Measurements from ENCODE around the gene ABCA1. TPM values are rescaled to one million over a fixed set of nuclear protein-coding genes. Genes with fewer than 3 reads are reported as not detected.
"Not testable (repeated sequence)": the region's sequence is repeated elsewhere in the genome, so short reads cannot be mapped to it uniquely, and the experiment has no call there.

The ABCA1 gene, protein sequence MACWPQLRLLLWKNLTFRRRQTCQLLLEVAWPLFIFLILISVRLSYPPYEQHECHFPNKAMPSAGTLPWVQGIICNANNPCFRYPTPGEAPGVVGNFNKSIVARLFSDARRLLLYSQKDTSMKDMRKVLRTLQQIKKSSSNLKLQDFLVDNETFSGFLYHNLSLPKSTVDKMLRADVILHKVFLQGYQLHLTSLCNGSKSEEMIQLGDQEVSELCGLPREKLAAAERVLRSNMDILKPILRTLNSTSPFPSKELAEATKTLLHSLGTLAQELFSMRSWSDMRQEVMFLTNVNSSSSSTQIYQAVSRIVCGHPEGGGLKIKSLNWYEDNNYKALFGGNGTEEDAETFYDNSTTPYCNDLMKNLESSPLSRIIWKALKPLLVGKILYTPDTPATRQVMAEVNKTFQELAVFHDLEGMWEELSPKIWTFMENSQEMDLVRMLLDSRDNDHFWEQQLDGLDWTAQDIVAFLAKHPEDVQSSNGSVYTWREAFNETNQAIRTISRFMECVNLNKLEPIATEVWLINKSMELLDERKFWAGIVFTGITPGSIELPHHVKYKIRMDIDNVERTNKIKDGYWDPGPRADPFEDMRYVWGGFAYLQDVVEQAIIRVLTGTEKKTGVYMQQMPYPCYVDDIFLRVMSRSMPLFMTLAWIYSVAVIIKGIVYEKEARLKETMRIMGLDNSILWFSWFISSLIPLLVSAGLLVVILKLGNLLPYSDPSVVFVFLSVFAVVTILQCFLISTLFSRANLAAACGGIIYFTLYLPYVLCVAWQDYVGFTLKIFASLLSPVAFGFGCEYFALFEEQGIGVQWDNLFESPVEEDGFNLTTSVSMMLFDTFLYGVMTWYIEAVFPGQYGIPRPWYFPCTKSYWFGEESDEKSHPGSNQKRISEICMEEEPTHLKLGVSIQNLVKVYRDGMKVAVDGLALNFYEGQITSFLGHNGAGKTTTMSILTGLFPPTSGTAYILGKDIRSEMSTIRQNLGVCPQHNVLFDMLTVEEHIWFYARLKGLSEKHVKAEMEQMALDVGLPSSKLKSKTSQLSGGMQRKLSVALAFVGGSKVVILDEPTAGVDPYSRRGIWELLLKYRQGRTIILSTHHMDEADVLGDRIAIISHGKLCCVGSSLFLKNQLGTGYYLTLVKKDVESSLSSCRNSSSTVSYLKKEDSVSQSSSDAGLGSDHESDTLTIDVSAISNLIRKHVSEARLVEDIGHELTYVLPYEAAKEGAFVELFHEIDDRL (N-terminal part only)
- total RNA-seq, result 36.5 and 45.9 TPM in 2 replicates

DNA sequence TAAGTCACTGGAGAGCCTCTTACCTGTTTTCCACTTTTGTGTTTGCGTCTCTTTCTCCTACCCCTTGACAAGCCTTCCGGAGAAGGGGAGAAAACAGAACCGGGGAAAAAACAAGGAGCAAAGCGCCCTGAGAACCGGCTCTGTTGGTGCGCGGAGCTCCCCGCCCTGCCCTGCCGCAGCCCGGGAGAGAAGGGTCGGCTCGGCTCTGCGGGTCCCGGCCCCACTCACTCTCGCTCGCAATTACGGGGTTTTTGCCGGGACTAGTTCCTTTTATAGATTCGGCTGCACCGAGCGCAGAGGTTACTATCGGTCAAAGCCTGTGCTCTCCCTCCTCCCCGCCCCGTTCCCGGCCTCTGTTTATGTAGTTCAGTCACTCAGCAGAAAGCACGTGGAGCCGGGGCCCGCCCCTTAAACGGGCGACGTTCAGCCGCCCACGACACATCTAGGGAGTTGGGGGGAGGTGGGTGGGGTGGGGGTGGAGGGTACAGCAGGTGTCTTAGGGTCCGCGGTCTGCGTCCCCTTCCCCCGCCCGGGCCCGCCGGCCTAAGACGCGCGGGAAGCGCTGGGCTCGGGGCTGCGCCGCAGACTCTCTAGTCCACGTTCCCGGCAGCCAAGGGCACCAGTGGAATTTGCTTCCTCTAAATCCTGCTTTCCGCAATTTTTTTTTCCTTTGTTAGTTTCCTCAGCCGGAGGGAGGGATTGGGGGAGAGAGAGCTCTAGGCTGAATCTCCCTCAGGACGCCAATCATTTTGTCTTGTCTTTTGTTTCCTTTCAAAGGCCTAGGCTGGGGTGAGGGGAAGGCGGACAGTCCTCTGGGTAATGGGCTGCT lies at the start of gene ABCA1:
Gene ABCA1 (minus strand): TSS at position 244 of the 829 bp plus-strand sequence. CDS start 24,476 bp downstream, outside the sequence.
- no peak for DNase-seq (ENCODE audit: extremely low read depth, low read depth, low spot score)

GRCh38 chr9:104977580-104977979 lies 49.6 kb upstream of the ABCA1 start:
- DNase-seq (ENCODE audit: extremely low read depth, low read depth, low spot score), result no peak

- no peak for DNase-seq (ENCODE audit: extremely low read depth, low read depth, low spot score)
Observed at GRCh38 chr9:104977168-104977567, 49.2 kb upstream of the ABCA1 start.

DNA sequence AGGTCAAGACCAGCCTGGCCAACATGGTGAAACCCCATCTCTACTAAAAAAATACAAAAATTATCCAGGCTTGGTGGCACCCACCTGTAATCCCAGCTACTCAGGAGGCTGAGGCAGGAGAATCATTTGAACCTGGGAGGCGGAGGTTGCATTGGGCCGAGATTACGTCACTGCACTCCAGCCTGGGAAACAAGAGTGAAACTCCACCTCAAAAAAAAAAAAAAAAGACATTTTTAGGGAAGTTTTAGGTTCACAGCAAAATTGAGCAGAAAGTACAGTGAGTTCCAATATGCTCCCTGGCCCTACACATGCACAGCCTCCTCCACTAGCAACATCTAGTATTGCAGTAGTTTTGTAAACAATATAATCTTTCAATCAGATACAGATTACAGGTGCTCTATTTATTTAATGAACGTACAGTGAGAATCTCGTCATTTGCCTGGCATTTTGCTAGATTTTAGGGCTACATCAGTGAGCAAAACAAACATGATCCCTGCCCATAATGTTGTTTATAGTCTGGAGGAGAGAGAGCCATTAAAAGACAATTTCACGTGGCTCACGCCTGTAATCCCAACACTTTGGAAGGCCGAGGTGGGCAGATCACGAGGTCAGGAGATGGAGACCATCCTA lies 48.1 kb upstream of the ABCA1 start:
- DNase-seq (ENCODE audit: extremely low read depth, low read depth, low spot score), result not testable (repeated sequence)

DNA sequence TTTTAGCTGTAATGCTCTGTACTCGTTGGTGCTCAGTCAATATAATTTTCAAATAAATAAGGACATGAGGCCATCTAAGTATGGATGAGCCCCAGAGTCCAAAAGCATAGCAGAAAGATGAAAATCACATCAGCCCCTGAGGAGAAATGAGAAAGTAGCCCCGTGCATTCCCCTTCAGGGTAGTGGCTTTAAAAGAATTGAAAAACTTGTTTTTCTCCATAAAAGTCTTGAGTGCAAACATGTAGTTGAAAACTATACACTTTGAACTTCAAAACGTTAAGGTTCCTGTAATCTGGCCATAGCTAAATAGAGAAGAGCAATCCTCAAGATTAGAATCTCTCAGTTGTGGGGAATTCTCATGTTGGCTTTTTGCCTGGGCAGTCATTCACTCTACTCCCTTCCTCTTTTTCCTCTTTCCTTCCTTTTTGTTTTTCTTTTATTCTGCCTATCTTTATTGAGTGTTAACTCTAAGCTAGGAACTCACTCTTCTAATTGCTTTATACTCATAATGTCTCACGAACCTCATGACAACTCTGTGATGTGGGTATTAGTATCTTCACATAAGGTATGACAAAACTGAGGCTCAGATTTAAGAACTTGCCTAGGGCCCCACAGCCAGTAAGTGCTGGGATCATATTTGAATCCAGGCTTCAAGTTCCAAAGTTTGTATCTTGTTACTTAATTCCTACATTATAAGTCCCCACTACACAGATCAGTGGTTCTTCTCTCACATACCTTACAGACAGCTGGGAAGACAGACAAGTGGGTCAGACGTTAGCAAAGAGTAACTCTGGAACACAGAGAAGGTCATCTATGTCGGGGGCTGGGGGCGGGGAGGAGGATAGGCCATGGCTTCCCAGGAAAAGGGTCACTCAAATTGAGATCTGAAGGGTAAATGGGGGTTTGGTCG lies 46.4 kb upstream of the ABCA1 start:
- DNase-seq (ENCODE audit: extremely low read depth, low read depth, low spot score), result no peak

GRCh38 chr9:104972242-104972866 lies 44.4 kb upstream of the ABCA1 start:
- DNase-seq (ENCODE audit: extremely low read depth, low read depth, low spot score), result no peak

GRCh38 chr9:104971511-104971910 lies 43.6 kb upstream of the ABCA1 start:
- no peak for DNase-seq (ENCODE audit: extremely low read depth, low read depth, low spot score)

- no peak for DNase-seq (ENCODE audit: extremely low read depth, low read depth, low spot score)
Observed at GRCh38 chr9:104970271-104970987, 42.5 kb upstream of the ABCA1 start.

DNA sequence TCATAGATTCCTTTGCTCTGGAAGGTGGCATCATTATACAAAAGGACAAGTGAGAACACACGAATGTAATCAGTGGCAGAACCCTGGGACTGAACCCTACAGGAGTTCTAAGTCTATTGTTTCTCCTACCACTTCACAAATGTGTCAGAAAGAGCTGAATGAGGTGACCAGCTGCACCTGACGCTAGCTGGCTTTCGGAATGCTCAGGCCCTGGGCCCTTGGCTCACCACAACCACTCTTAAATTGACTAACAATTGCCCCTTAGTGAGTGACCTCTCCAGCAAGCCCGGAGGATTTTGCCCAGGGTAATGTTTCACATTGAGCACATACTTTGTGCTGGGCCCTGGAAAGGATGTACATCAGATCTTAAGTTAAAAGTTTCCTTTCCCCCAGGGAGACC lies 41.2 kb upstream of the ABCA1 start:
- DNase-seq (ENCODE audit: extremely low read depth, low read depth, low spot score), result no peak

- no peak for DNase-seq (ENCODE audit: extremely low read depth, low read depth, low spot score)
Observed at GRCh38 chr9:104968025-104968982, 40.3 kb upstream of the ABCA1 start.

GRCh38 chr9:104963076-104963475 lies 35.1 kb upstream of the ABCA1 start:
- DNase-seq (ENCODE audit: extremely low read depth, low read depth, low spot score), result no peak

DNA sequence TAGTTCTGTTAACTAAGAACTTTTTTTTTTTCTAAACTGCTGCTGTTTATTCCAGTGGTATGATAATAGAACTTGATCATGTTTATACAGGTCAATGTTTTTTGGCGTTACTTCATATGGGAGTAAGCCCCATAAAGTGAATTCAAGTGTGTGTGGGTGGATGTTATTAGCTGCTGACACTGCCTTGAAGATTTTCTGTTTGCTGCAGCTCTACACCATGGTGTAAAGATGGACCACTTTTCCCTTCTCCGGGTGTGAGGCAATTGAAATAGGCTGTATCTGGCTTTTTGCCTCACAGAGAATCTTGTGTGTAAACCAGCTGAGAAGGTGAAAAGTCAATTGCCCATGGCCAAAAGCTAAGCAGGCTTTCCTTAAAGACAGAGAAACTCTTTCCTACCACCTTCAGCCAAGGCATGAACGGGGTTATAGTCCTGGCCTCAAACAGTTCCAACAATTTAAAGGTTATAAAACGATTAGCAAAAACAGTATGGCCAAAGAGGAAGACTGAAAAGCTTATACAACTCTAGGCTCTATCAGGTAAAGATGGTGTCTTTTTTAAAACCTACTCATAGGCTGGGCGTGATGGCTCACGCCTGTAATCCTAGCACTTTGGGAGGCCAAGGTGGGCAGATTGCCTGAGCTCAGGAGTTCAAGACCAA lies 33.9 kb upstream of the ABCA1 start:
- DNase-seq (ENCODE audit: extremely low read depth, low read depth, low spot score), result no peak

DNA sequence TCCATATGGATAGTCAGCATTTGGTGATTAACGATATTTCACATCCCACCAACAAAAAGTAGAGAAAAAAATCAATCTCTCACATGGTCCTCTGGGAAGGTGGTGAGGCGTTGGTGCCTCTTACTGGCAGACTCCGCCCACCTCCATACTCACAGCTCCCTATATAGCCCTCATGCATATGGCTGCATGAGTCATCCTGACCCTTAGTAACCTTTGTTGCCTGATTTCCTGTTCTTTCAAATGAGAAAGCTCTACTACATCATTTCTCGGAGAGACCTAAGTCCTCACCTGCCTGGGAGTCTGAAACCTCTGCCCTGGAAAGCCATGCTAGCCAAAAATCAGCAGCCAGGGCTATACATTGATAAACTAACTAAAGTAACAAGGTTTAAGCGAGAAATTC lies 33.3 kb upstream of the ABCA1 start:
- no peak for DNase-seq (ENCODE audit: extremely low read depth, low read depth, low spot score)

GRCh38 chr9:104960662-104961061 lies 32.7 kb upstream of the ABCA1 start:
- DNase-seq (ENCODE audit: extremely low read depth, low read depth, low spot score), result no peak

DNA sequence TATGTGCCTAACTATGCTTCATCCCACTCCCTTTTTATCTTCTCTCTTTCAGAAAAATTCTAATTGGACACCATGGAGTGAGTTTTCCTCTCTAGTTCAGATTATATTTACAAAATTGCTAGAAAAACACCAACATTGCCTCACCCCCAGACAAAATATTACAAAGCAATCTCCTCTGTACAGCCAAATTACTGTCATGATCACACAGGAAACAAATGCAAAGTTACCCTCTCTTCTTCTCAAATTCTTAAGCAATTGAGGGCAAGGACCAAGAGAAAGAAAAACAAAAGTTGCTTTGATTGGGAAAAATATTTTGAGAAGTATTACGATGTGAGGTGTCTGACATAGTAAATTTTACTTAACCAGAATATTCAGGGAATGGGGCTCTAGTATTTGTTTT lies 30.8 kb upstream of the ABCA1 start:
- no peak for DNase-seq (ENCODE audit: extremely low read depth, low read depth, low spot score)

- DNase-seq (ENCODE audit: extremely low read depth, low read depth, low spot score), result not testable (repeated sequence)
Observed at GRCh38 chr9:104958006-104958405, 30.1 kb upstream of the ABCA1 start.
